Smooth muscle cell (in vitro differentiated cells): ENCODE measurements around the gene CRCP. TPM values are rescaled to one million over a fixed set of nuclear protein-coding genes. Genes with fewer than 3 reads are reported as not detected.
"Not testable (repeated sequence)": the region's sequence is repeated elsewhere in the genome, so short reads cannot be mapped to it uniquely, and the experiment has no call there.

Source experiments
- DNase-seq: peaks from one replicate; lab custom pipeline; 2025; ENCODE audit not compliant: unreplicated experiment; lab: John Stamatoyannopoulos, UW
- H2AFZ ChIP-seq: fragments of 200-600 bp; sonication (generic); 2 replicates; pipeline ENCODE4 v1.6.0; 2016; ENCODE audit warnings: antibody characterized with exemption, low read depth, mild to moderate bottlenecking
- H3F3A ChIP-seq: fragments of 200-600 bp; sonication (generic); 2 replicates; pipeline ENCODE4 v1.6.0; 2017; ENCODE audit warnings: antibody characterized with exemption, low read depth
- H3K27ac ChIP-seq: fragments of 200-600 bp; sonication (generic); 2 replicates; pipeline ENCODE4 v1.5.1; 2016; ENCODE audit warnings: low read depth, mild to moderate bottlenecking
- H3K27me3 ChIP-seq: fragments of 200-600 bp; sonication (generic); 2 replicates; pipeline ENCODE4 v1.6.1; 2016; ENCODE audit warnings: low read depth, mild to moderate bottlenecking
- H3K36me3 ChIP-seq: fragments of 200-600 bp; sonication (generic); 2 replicates; pipeline ENCODE4 v1.5.1; 2016; ENCODE audit warnings: low read depth
- H3K4me1 ChIP-seq: fragments of 200-600 bp; sonication (generic); 2 replicates; pipeline ENCODE4 v1.5.1; 2016; ENCODE audit warnings: low read depth
- H3K4me2 ChIP-seq: fragments of 200-600 bp; sonication (generic); 2 replicates; pipeline ENCODE4 v1.6.0; 2016; ENCODE audit warnings: mild to moderate bottlenecking
- H3K4me3 ChIP-seq: fragments of 200-600 bp; sonication (generic); 2 replicates; pipeline ENCODE4 v1.5.1; 2016; ENCODE audit warnings: mild to moderate bottlenecking
- H3K79me2 ChIP-seq: fragments of 200-600 bp; sonication (generic); 2 replicates; pipeline ENCODE4 v1.6.0; 2016; ENCODE audit warnings: low read depth, mild to moderate bottlenecking
- H3K9ac ChIP-seq: fragments of 200-600 bp; sonication (generic); 2 replicates; pipeline ENCODE4 v1.6.0; 2016; ENCODE audit warnings: low read depth
- H3K9me3 ChIP-seq: fragments of 200-600 bp; sonication (generic); replicated peaks from 2 replicates; pipeline ENCODE4 v1.5.1; 2016; ENCODE audit warnings: low read depth
- H4K20me1 ChIP-seq: fragments of 200-600 bp; sonication (generic); 2 replicates; pipeline ENCODE4 v1.6.0; 2016; ENCODE audit warnings: low read depth
- WGBS: methylation state at CpG from one replicate; pipeline ENCODE4 v1.1.7; 2016; ENCODE audit warnings: low lambda C conversion rate; 5-methylcytosine and 5-hydroxymethylcytosine counted together
- polyA plus RNA-seq: library from polyadenylated mRNA; unstranded; fragments of >200 nt; fragmentation: Nextera tagmentation; extraction: Ambion mirVana; gene quantifications from 2 replicates; pipeline ENCODE4 v1.2.1, GENCODE V29; 2016
- total RNA-seq: library from RNA; depleted of rRNA; stranded (reverse); fragments of >200 nt; gene quantifications from 2 replicates; pipeline ENCODE4 v1.2.3, GENCODE V29; 2014
- TF ChIP-seq, protein P1 (sequence below): fragments of 200-600 bp; sonication (generic); IDR thresholded peaks from 2 replicates; pipeline ENCODE4 v1.5.1; 2017; ENCODE audit warnings: borderline replicate concordance, mild to moderate bottlenecking, antibody characterized with exemption; ENCODE audit not compliant: insufficient read depth, poor library complexity, severe bottlenecking

Gene CRCP
- total and polyA plus RNA-seq, 2 experiments from 2014 or later = 13.6 to 13.7 TPM

DNA sequence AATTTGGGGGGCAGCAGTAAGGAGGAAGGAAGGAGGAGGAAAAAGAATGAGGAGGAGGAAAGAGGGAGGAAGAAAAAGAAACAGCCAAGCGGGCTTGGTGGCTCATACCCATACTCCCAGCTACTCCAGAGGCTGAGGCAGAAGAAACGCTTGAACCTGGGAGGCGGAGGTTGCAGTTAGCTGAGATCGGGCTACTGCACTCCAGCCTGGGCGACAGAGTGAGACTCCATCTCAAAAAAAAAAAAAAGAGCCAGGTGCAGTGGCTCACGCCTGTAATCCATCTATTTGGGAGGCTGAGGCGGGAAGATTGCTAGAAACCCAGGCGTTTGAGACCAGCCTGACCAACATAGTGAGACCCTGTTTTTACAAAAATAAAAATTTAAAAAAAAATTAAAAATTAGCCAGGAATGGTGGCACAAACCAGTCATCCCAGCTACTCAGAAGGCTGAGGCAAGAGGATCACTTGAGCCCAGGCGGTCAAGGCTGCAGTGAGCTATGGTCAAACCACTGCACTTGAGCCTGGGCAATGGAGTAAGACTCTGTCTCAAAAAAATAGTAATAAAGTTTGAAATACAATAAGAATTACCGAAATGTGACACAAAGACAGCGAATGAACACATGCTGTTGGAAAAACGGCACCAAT is 14.1 kb upstream of the CRCP start:
- H4K20me1 ChIP-seq = no peaks in the 10 kb centered on the region
- peak overlapping the region; percentile 81 for H3K4me2 ChIP-seq
- 65% methylated on average over 12 of the region's 12 CpGs for WGBS
- H3K27me3 ChIP-seq = no peaks in the 10 kb centered on the region
- TF ChIP-seq, protein P1, sequence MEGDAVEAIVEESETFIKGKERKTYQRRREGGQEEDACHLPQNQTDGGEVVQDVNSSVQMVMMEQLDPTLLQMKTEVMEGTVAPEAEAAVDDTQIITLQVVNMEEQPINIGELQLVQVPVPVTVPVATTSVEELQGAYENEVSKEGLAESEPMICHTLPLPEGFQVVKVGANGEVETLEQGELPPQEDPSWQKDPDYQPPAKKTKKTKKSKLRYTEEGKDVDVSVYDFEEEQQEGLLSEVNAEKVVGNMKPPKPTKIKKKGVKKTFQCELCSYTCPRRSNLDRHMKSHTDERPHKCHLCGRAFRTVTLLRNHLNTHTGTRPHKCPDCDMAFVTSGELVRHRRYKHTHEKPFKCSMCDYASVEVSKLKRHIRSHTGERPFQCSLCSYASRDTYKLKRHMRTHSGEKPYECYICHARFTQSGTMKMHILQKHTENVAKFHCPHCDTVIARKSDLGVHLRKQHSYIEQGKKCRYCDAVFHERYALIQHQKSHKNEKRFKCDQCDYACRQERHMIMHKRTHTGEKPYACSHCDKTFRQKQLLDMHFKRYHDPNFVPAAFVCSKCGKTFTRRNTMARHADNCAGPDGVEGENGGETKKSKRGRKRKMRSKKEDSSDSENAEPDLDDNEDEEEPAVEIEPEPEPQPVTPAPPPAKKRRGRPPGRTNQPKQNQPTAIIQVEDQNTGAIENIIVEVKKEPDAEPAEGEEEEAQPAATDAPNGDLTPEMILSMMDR = no peak
- DNase-seq = no peak
- H3K9me3 ChIP-seq = no peaks in the 10 kb centered on the region
- H2AFZ ChIP-seq = peak overlapping the region; percentile 34
- no peaks in the 10 kb centered on the region for H3K79me2 ChIP-seq
- no peaks in the 10 kb centered on the region for H3K36me3 ChIP-seq
- H3K27ac ChIP-seq = peak overlapping the region; percentile 20
- H3F3A ChIP-seq = no peaks in the 10 kb centered on the region
- no peaks in the 10 kb centered on the region for H3K4me1 ChIP-seq
- no peak overlapping the region for H3K9ac ChIP-seq
- H3K4me3 ChIP-seq = peak overlapping the region; percentile 45

DNA sequence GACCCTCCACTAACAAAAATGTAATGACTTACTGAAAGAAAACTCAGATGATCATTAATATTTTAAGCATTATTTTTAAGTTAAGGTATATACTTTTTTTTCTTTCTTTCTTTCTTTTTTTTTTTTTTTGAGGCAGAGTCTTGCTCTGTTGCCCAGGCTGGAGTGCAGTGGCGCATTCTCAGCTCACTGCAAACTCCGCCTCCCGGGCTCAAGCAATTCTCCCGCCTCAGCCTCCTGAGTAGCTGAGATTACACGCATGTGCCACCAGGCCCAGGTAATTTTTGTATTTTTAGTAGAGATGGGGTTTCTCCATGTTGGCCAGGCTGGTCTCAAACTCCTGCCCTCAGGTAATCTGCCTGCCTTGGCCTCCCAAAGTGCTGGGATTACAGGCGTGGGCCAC is 12.5 kb upstream of the CRCP start:
- H2AFZ ChIP-seq, H3K27ac ChIP-seq, H3K4me2 ChIP-seq, H3F3A ChIP-seq, H3K9ac ChIP-seq, H3K9me3 ChIP-seq, H3K4me1 ChIP-seq, H3K79me2 ChIP-seq, DNase-seq, H4K20me1 ChIP-seq, H3K27me3 ChIP-seq, H3K36me3 ChIP-seq, H3K4me3 ChIP-seq: not testable (repeated sequence)
- WGBS = over 99% methylated on average over 6 of the region's 6 CpGs

DNA sequence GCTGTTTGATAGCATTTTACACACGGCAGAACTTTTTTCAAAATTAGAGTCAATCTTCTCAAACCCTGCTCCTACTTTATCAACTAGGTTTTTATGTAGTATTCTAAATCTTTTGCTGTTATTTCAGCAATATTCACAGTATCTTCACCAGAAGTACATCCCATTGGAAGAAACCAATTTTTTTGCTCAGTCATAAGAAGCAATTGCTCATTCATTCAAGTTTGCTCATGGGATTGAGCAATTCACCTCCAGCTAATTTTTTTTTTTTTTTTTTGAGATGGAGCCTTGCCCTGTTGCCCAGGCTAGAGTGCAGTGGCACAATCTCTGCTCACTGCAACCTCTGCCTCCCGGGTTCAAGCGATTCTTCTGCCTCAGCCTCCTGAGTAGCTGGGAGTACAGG is 10.7 kb upstream of the CRCP start:
- H3K27ac ChIP-seq, DNase-seq, H3K4me1 ChIP-seq, H3K4me3 ChIP-seq, H3K4me2 ChIP-seq, H3K9ac ChIP-seq, H4K20me1 ChIP-seq, H3K9me3 ChIP-seq, H3K27me3 ChIP-seq, H3K79me2 ChIP-seq, H3K36me3 ChIP-seq, H3F3A ChIP-seq, H2AFZ ChIP-seq: not testable (repeated sequence)
- WGBS = 92% methylated on average over 3 of the region's 3 CpGs

DNA sequence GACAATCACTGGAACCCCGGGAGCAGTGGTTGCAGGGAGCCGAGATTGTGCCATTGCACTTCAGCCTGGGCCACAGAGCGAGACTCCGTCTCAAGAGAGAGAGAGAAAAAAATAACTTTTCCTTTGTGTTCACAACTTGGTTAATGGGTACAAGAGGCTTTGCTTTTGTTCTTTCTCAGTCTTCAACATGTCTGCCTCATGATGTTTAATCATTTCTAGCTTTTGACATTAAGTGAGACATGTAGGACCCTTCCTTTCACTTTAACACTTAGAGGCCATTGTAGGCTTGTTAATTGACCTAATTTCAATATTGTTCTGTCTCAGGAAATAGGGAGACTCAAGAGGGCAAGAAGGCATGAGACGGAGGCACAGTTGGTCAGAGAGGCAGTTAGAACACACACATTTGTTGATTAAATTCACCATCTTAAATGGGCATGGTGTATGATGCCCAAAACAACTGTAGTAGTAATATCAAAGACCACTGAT is 9.3 kb upstream of the CRCP start:
- Histone ChIP-seq H3F3A (no peaks in the 10 kb centered on the region), H3K4me3 (no peak overlapping the region), H2AFZ (no peak overlapping the region), H3K79me2 (no peaks in the 10 kb centered on the region), H3K9me3 (no peaks in the 10 kb centered on the region), H4K20me1 (no peaks in the 10 kb centered on the region), H3K4me2 (no peak overlapping the region), H3K9ac (no peak overlapping the region), H3K4me1 (no peaks in the 10 kb centered on the region), H3K27ac (no peak overlapping the region), H3K36me3 (no peaks in the 10 kb centered on the region), H3K27me3 (no peaks in the 10 kb centered on the region)
- TF ChIP-seq, protein P1 = no peak
- 93% methylated on average over 5 of the region's 5 CpGs for whole genome bisulfite sequencing
- no peak for DNase-seq

DNA sequence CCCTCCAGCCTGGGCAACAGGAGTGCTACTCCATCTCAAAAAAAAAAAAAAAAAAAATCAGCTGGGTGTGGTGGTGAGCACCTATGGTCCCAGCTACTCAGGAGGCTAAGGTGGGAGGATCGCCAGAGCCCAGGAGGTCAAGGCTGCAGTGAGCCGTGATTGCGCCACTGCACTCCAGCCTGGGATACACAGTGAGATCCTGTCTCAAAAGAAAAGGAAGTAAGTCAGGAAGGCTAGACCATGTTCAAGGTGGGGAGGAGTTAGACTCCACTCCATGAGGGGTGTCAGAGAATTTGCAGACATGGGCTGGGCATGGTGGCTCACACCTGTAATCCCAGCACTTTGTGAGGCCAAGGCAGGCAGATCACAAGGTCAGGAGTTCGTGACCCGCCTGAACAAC is 6.2 kb upstream of the CRCP start:
- H3K4me2 ChIP-seq, H2AFZ ChIP-seq, H4K20me1 ChIP-seq, H3K27me3 ChIP-seq, H3K79me2 ChIP-seq, H3K4me3 ChIP-seq, H3K9ac ChIP-seq, H3F3A ChIP-seq, H3K27ac ChIP-seq, H3K36me3 ChIP-seq, H3K4me1 ChIP-seq, H3K9me3 ChIP-seq, DNase-seq: not testable (repeated sequence)
- WGBS = 87% methylated on average over 5 of the region's 5 CpGs
